ENCODE measurements around the gene GRWD1.
"Not testable (repeated sequence)": the region's sequence is repeated elsewhere in the genome, so short reads cannot be mapped to it uniquely, and the experiment has no call there.

The GRWD1 gene

DNA sequence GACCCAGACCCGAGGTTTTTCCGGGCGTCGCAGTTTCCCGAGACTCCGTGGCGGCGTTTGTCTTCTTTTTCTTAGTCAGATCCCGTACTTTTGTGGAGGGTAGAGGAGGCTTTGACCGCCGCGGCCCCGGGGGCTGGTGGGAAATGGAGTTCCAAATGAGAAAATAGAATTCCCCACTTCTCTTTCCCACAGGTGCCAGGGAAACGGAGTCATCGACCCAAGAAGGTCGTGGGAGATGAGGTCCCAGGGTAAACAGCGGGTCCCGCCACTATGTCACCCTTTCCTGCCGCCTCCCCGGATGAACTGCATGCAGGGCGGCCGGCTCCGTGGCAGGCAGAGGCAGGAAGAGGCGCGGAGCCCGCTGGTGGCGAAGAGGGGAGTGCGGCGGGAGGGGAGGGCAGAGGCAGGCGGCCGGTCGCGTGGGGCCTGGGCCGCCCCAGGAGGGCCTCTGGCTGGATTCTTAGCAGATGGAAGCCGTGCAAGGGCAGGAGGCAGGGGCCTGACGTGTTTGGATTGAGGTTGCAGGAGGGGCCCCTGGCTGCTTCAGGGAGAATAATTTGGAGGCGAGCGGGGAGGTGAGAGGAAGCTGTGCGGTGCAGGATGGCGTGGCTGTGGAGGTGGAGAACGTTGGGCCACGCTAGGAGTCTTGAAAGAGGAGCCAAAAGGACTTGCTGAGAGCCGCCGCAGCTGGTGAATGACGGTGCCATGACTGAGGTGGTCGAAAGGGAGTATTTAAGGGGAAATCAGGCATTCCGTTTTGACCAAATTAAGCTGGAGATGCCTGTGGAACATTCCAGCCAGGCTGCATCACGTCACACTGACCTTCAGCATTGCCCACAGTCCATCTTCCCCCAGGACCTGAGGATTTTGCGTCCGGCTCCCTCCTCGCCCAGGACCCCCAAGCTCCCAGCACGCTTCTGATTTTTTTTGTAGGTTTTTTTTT is 35.0 kb downstream of the GRWD1 start:
- peak; percentile 68 to 74 for DNase-seq

GRCh38 chr19:48481846-48482639 is 36.3 kb downstream of the GRWD1 start:
- no peak for DNase-seq

DNA sequence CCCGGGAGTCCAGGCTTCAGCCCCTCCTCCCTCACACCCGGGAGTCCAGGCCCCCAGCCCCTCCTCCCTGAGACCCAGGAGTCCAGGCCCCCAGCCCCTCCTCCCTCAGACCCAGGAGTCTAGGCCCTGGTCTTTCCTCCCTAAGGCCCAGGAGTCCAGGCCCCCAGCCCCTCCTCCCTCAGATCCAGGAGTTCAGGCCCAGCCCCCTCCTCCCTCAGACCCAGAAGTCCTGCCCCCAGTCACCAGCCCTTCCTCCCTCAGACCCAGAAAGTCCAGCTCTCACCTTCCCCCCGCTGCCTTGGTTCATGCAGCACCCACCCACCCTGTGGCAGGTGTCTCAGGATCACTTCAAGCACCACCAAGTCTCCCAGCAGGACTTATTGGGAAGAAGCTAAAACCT is 37.5 kb downstream of the GRWD1 start:
- no peak for DNase-seq

DNA sequence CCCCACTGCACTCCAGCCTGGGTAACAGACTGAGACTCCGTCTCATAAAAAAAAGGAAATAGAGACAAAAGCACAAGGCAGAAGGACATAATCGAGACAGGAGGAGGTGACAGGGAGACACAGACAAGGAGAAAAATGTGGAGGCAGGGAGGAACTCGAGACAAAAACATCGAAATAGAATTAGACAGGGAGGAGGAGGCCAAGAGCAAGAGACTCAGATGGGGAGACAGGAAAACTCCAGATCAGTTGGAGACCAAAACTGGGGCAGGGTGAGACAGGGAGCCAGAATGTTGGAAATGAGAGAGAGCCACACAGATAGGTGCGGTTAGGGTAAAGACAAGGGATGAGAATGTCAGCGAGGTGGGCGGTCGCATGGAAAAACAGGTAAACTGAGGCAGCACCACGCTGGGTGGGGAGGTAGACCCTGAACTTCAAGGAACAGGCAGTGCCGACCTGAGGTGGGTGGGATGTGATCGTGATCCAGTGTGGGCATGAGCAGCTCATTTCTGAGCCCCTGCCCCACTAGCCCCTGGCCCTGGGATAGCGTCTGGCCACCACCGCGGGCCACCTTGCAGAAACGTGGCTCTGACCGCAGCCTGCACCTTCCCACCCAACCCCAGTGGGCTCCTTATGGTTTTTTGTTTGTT is 38.6 kb downstream of the GRWD1 start:
- DNase-seq, result no peak

DNA sequence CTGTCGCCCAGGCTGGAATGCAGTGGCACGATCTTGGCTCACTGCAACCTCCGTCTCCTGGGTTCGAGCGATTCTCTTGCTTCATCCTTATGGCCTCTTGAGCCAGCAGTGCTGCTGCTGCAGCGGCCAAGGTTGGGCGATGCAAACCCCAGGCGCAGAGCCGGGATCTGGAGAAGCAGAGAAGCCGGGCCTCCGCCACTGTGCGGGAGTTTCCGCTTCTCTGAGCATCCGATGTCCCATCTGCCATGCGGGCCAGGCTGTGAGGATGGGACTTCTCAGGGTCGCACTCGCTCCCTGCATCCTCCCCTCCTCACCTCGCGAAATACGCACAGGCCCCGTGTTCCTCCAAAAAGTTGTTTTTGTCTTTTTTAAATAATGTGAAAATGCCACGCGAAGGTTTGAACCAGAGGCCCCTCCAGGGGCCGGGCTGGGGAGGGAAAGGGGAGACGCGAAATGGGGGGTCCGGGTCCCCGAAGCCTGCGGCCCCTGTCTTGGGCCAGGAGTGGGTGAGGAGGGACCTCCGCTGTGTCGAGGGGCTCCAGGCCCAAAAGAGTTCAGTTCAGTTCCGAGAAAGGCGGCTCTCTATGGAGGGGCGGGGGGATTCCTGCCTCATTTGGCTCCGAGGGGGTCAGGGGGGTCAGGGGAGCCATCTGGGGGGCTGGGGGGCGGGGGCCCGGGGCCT is 39.3 kb downstream of the GRWD1 start:
- no peak for DNase-seq

DNA sequence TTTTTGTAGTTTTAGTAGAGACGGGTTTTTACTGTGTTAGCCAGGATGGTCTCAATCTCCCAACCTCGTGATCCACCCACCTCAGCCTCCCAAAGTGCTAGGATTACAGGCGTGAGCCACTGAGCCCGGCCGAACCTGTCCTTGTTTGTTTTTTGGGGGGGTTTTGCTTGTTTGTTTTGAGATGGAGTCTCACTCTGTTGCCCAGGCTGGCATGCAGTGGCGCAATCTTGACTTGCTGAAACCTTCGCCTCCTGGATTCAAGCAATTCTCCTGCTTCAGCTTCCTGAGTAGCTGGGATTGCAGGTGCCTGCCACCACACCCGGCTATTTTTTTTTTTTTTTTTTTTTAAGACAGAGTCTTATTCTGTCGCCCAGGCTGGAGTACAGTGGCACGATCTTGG is 40.9 kb downstream of the GRWD1 start:
- not testable (repeated sequence) for DNase-seq

DNA sequence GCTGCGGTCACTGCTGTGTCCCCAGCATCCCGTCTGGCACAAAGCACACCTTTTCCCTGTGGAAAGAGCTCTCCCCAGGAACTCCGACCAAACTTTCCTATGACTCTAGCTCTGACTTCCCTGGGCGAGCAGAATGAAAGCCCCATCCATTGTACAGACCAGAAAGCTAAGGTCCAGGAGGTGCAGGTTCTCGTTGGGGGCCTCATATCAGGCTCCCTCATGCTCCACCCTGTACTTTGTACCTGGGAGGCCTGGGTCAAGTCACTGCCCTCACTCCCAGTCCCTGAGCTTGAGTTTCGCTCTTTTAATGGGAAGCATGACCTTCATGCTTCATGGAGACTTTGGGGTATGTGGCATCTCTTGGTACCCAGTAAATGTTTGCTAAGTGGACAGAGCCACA is 41.8 kb downstream of the GRWD1 start:
- no peak for DNase-seq

DNA sequence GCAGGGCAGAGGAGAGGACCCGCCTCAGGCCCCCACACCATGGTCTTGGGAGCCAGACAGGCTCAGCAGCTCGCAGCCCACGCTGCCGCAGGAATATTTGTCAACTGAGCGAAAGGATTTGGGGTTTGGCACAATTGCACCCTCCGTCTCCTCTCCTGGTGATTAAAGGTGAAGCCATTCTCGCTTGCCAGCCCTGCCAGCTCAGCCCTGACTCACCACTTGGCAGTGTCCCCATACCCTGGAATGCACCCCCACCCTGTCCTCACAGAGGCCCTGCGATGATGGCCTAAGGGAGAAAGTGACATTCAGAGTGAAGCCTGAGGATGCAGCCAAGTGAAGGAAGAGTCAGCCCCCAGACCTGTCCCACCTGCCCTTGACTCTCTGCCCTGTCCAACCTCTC is 42.2 kb downstream of the GRWD1 start:
- no peak for DNase-seq

DNA sequence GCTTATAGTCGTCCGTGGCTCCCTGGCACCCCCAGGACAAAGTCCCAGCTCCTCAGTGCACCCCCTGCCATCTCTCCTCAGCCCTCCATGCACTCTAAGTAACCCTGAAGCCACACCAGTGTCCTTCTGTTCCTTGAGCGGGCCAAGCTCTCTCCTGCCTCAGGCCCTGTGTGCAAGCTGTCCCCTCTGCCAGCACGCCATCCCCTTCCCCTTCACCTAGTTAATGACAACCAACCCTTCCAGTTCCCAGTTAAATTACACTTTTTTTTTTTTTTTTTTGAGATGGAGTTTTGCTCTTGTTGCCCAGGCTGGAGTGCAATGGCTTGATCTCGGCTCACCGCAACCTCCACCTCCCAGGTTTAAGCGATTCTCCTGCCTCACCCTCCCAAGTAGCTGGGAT is 42.7 kb downstream of the GRWD1 start:
- not testable (repeated sequence) for DNase-seq

DNA sequence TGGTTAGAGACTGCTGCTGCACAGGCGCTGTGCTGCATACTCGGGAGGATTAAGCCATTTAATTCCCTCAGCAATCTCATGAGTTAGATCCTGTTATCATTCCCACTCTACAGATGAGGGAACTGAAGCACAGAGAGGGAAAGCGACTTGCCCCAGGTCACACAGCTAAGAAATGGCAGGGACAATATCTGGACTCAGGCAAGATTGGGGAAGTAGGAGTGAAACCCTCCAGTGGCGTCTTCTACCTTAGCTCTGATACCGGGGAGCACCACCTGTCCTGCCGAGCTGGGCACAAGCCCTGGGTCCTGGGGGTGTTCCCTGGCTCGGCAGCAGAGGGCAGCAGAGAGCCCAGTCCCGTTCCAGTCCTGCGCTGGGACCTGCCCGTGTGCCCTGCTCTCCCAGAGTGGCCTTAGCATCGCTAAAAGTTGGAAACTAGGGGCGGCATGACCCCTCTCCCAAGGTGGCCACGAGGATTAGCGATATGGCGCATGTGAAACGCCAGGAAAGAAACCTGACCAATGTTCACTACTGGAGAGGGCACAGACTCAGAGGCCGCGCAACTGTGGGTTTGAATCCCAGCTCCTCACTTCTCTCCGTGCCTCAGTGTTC is 43.9 kb downstream of the GRWD1 start:
- peak; percentile 90 to 92 for DNase-seq

- DNase-seq, result peak; percentile 69 to 76
These were observed 45.4 kb downstream of the GRWD1 start for GRCh38 chr19:48490981-48491792.

- no peak for DNase-seq
These were observed 46.0 kb downstream of the GRWD1 start for GRCh38 chr19:48491793-48492123.

- peak; percentile 91 for DNase-seq
These were observed 47.3 kb downstream of the GRWD1 start for GRCh38 chr19:48492925-48493717.

DNA sequence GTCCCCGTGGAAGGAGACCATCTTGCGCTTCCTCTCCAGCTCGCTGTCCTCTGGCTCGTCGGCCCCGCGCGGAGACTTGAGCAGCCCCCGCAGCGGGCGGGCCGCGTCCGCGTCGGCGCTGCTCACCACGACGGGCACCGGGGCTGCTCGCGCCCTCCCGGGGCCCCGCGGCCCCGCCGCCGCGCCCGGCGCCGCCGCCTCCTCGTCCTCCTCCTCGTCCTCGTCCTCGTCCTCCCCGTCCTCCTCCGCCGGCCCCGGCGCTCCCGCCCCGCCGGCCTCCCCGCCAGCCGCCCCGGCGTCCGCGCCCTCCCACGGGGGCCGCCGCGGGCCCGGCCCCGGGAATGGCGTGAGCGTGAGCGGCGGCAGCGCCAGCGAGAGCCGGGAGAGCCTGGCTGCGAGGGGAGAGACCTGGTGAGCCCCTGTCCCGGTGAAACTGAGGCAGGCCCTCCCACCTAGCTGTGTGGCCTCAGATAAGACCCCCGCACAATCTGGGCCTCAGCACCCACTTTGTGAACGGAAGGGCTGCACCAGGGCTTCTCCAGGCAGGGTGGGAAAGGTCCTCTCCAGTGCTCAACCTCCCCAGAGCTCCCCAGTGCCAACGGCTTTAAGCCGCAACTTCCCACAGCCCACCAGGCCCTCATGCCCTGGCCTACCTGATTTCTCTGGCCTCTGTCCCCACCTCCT is 48.1 kb downstream of the GRWD1 start:
- no peak for DNase-seq

- DNase-seq, result no peak
These were observed 49.6 kb downstream of the GRWD1 start for GRCh38 chr19:48495396-48495795.

DNA sequence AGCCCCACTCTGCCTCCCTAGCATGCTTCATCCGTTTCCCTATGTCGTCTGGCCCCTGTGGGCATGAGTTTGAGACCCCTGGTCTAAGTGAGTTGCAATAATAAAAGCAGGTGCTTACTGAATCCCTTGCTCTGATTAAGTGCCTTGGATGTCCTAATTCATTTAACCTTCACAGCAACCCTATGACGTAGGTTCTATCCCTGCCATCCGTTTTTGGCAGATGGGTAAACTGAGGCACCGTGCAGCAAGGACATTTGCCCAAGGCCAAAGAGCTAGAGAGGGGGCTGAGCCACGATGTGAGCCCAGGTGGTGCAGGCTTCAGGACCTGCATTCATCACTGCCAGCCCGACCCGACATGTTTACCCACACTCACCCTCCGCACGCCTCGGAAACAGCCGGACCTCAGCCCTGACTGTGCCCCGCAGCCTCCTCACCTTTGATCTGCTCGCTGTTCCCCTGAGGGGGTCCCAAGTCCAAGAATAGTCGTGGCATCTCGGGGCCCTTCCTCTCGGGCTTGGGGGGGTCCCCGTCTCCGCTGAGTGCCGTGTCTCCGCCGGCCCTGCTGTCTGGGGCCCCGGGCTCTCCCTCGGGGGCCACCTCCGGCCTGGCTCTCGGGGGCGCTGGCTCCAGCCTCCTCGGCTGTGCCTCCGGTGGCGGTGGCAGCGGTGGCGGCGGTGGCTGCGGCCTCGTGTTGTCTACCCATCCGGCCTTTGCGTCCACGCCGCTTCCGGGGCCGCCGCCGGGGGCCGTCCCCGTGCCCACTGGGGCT is 51.4 kb downstream of the GRWD1 start:
- DNase-seq, result no peak

DNA sequence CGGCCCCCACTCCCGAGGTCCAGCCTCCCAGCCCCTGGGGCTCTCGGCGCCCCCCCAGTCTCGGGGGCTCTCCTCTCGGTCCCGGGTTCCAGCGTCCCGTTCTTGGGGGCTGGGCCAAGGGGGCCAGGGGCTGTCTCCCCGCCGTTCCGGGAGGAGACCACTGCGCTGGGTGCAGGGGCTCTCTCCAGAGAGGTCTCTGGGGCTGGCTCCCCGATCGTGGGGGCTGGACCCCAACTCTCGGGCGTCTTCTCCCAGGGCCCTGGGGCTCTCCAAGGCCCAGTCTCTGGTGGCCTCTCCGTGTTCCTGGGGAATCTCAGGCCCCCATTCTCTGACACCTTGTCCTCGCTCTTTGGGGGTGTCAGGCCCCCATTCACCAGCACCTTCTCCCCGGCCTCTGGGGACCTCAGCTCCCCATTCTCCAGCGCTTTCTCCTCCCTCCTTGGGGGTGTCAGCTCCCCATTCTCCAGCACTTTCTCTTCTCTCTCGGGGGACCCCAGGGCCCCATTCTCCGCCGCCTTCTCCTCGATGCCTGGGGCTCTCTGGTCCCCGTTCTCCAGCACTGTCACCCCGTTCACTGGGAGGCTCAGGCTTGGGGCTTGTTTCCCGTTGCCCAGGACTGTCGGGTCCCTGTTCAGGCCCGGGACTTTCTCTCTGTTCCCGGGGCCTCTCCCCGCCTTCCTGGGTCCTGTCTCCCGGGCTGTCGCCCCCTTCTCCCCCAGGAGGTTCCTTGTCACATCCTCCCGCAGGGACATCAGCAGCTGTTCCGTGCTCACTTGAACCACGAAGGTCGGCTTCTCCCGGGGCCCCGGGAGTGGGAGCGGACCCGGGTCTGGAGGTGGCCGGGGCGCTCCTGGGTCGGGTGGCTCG is 52.2 kb downstream of the GRWD1 start:
- no peak for DNase-seq

- no peak for DNase-seq
These were observed 53.0 kb downstream of the GRWD1 start for GRCh38 chr19:48498595-48499311.

All from activated T-cell treated with anti-CD3 and anti-CD28 coated beads, Interleukin-2, amount 50 U/mL, for 48 hours (primary cell).